Lower leg skin (tissue), 4 donors: ENCODE results near the gene LRRFIP1. TPM values are rescaled to one million over a fixed set of nuclear protein-coding genes. Genes with fewer than 3 reads are reported as not detected.

Experiments
- DNase-seq, 2 donors: peaks; one replicate each; pipeline ENCODE4 v3.0.0-alpha.2; 2019; ENCODE audit warnings: low spot score in 2 of 2
- H3K4me3 ChIP-seq: fragments of 200-600 bp; sonication (generic); 2 replicates; pipeline ENCODE4 v1.5.1; 2017; ENCODE audit warnings: mild to moderate bottlenecking, low read depth; ENCODE audit not compliant: poor library complexity, severe bottlenecking
- CTCF ChIP-seq, 3 donors: fragments of 450-650 bp; IDR thresholded peaks; one replicate each; pipeline ENCODE4 v1.5.1; 2016; ENCODE audit warnings: antibody characterized with exemption in 3 of 3, mild to moderate bottlenecking in 3 of 3, moderate library complexity in 2 of 3
- POLR2A ChIP-seq, 2 donors: fragments of 450-650 bp; IDR thresholded peaks; one replicate each; pipeline ENCODE4 v1.6.1; 2016 to 2017; ENCODE audit warnings: antibody characterized with exemption in 2 of 2, mild to moderate bottlenecking in 1 of 2, moderate library complexity in 1 of 2
- WGBS, 2 donors: methylation state at CpG; one replicate each; pipeline ENCODE4 v1.1.5; 2018; 5-methylcytosine and 5-hydroxymethylcytosine counted together
- intact Hi-C: fragments of 100-400 bp; cut with DNase I; formaldehyde crosslinking; loops from one replicate; pipeline ENCODE4 v1.15.0; 2023; ENCODE audit warnings: low total_unique reads
- total RNA-seq, 4 donors: library from RNA; depleted of rRNA; stranded (reverse); fragments of >200 nt; gene quantifications; one replicate each; pipeline ENCODE4 v1.1.0, GENCODE V29; 2016

Gene LRRFIP1
- total RNA-seq, 4 donors from 2014 or later = 45.5 to 88.0 (median 67.5) TPM

GRCh38 chr2:237702441-237703391 lies 75.3 kb downstream of the LRRFIP1 start:
- 8% methylated on average over 17 of the region's 17 CpGs for WGBS, 2 donors
- no peak overlapping the region for H3K4me3 ChIP-seq
- intact Hi-C loops = no loop called here

GRCh38 chr2:237704501-237705434 lies 77.4 kb downstream of the LRRFIP1 start:
- intact Hi-C loops = no loop called here
- DNase-seq = peak in 1 of 2 donors; percentile 74
- 71 to 79% methylated on average over 15 of the region's 15 CpGs for WGBS, 2 donors
- H3K4me3 ChIP-seq = no peak overlapping the region
- TF ChIP-seq POLR2A (IDR thresholded peaks at IDR 0.05) (no peak), CTCF (IDR thresholded peaks at IDR 0.05) (no peak)

More at GRCh38 chr2:237702441-237703391, 75.3 kb downstream of the LRRFIP1 start:
- TF ChIP-seq CTCF (IDR thresholded peaks at IDR 0.05) (no peak), POLR2A (IDR thresholded peaks at IDR 0.05) (no peak)
- peak in 1 of 2 donors; percentile 91 for DNase-seq

GRCh38 chr2:237706257-237706656 lies 78.9 kb downstream of the LRRFIP1 start:
- intact Hi-C loops = no loop called here
- WGBS, 2 donors = 93 to 97% methylated on average over 5 of the region's 5 CpGs
- TF ChIP-seq POLR2A (IDR thresholded peaks at IDR 0.05) (no peak), CTCF (IDR thresholded peaks at IDR 0.05) (no peak)
- DNase-seq = peak in 1 of 2 donors; percentile 59
- H3K4me3 ChIP-seq = no peak overlapping the region

GRCh38 chr2:237708065-237708398 lies 80.6 kb downstream of the LRRFIP1 start:
- intact Hi-C loops = no loop called here
- 71 to 83% methylated on average over 3 of the region's 3 CpGs for whole genome bisulfite sequencing, 2 donors
- DNase-seq = no peak
- H3K4me3 ChIP-seq = no peak overlapping the region
- no peak for TF ChIP-seq CTCF (IDR thresholded peaks at IDR 0.05)
- no peak for TF ChIP-seq POLR2A (IDR thresholded peaks at IDR 0.05)

GRCh38 chr2:237708491-237708890 lies 81.1 kb downstream of the LRRFIP1 start:
- peak in 1 of 2 donors; percentile 75 for DNase-seq
- TF ChIP-seq CTCF (IDR thresholded peaks at IDR 0.05) (no peak), POLR2A (IDR thresholded peaks at IDR 0.05) (no peak)
- 87 to 92% methylated on average over 27 of the region's 27 CpGs for WGBS, 2 donors
- intact Hi-C loops = no loop called here
- no peak overlapping the region for H3K4me3 ChIP-seq
